ENCODE measurements around the gene TNNI3K. TPM values are rescaled to one million over a fixed set of nuclear protein-coding genes. Genes with fewer than 3 reads are reported as not detected.

The TNNI3K gene
- total RNA-seq, 1 experiment from 2014 or later = not detected

GRCh38 chr1:74423471-74423870, 188.3 kb downstream of the TNNI3K start:
- no peak overlapping the region for H3K4me3 ChIP-seq (ENCODE audit: low read depth, low read length, poor library complexity, severe bottlenecking)
- peaks cover 9% of the 10 kb centered on the region for H3K27me3 ChIP-seq (replicated peaks; ENCODE audit: insufficient read depth, low read depth, low read length, poor library complexity)
- no peaks in the 10 kb centered on the region for H3K36me3 ChIP-seq (ENCODE audit: insufficient read depth, low read length, poor library complexity, severe bottlenecking)
- POLR2A ChIA-PET (ENCODE audit: low non-redundant PET) = no interaction called here
- BruUV-seq (replicated peaks) = no TSS peak
- no peak for TF ChIP-seq EZH2 (IDR thresholded peaks at IDR 0.05; ENCODE audit: borderline replicate concordance, low read depth, low read length, poor library complexity, severe bottlenecking)
- no peak for TF ChIP-seq CTCF (conservative IDR thresholded peaks at IDR 0.05; ENCODE audit: low read depth, low read length)
- H3K27ac ChIP-seq (ENCODE audit: low read depth, low read length, poor library complexity, severe bottlenecking) = no peak overlapping the region
- CTCF ChIA-PET = no interaction called here
- H3K9me3 ChIP-seq (ENCODE audit: low read depth, low read length, poor library complexity, severe bottlenecking) = no peaks in the 10 kb centered on the region
- DNase-seq (ENCODE audit: low spot score) = no peak
- intact Hi-C loops (cut with micrococcal nuclease; ENCODE audit: unreplicated experiment) = no loop called here
- H3K4me1 ChIP-seq (ENCODE audit: insufficient read depth, low read length, poor library complexity, severe bottlenecking) = no peaks in the 10 kb centered on the region

GRCh38 chr1:74425676-74426075, 190.5 kb downstream of the TNNI3K start:
- no peak overlapping the region for H3K27ac ChIP-seq (ENCODE audit: low read depth, low read length, poor library complexity, severe bottlenecking)
- DNase-seq (ENCODE audit: low spot score) = no peak
- no peaks in the 10 kb centered on the region for H3K9me3 ChIP-seq (ENCODE audit: low read depth, low read length, poor library complexity, severe bottlenecking)
- H3K4me3 ChIP-seq (ENCODE audit: low read depth, low read length, poor library complexity, severe bottlenecking) = no peak overlapping the region
- no peaks in the 10 kb centered on the region for H3K4me1 ChIP-seq (ENCODE audit: insufficient read depth, low read length, poor library complexity, severe bottlenecking)
- intact Hi-C loops (cut with micrococcal nuclease; ENCODE audit: unreplicated experiment) = no loop called here
- TF ChIP-seq CTCF (conservative IDR thresholded peaks at IDR 0.05; ENCODE audit: low read depth, low read length) = no peak
- TF ChIP-seq EZH2 (IDR thresholded peaks at IDR 0.05; ENCODE audit: borderline replicate concordance, low read depth, low read length, poor library complexity, severe bottlenecking) = no peak
- BruUV-seq (replicated peaks) = no TSS peak
- no peaks in the 10 kb centered on the region for H3K27me3 ChIP-seq (replicated peaks; ENCODE audit: insufficient read depth, low read depth, low read length, poor library complexity)
- ChIA-PET POLR2A (ENCODE audit: low non-redundant PET) (no interaction called here), CTCF (no interaction called here)
- H3K36me3 ChIP-seq (ENCODE audit: insufficient read depth, low read length, poor library complexity, severe bottlenecking) = no peaks in the 10 kb centered on the region

GRCh38 chr1:74426208-74426937, 191.2 kb downstream of the TNNI3K start:
- H3K4me3 ChIP-seq (ENCODE audit: low read depth, low read length, poor library complexity, severe bottlenecking) = no peak overlapping the region
- ChIA-PET CTCF (no interaction called here), POLR2A (ENCODE audit: low non-redundant PET) (no interaction called here)
- no peaks in the 10 kb centered on the region for H3K36me3 ChIP-seq (ENCODE audit: insufficient read depth, low read length, poor library complexity, severe bottlenecking)
- TF ChIP-seq EZH2 (IDR thresholded peaks at IDR 0.05; ENCODE audit: borderline replicate concordance, low read depth, low read length, poor library complexity, severe bottlenecking) (no peak), CTCF (conservative IDR thresholded peaks at IDR 0.05; ENCODE audit: low read depth, low read length) (no peak)
- H3K4me1 ChIP-seq (ENCODE audit: insufficient read depth, low read length, poor library complexity, severe bottlenecking) = no peaks in the 10 kb centered on the region
- no TSS peak for BruUV-seq (replicated peaks)
- no peak overlapping the region for H3K27ac ChIP-seq (ENCODE audit: low read depth, low read length, poor library complexity, severe bottlenecking)
- H3K27me3 ChIP-seq (replicated peaks; ENCODE audit: insufficient read depth, low read depth, low read length, poor library complexity) = no peaks in the 10 kb centered on the region
- DNase-seq (ENCODE audit: low spot score) = no peak
- intact Hi-C loops (cut with micrococcal nuclease; ENCODE audit: unreplicated experiment) = no loop called here
- no peaks in the 10 kb centered on the region for H3K9me3 ChIP-seq (ENCODE audit: low read depth, low read length, poor library complexity, severe bottlenecking)
